T47D (cell line): ENCODE measurements around the gene RNH1.

Source experiments
- DNase-seq, 2 experiments: peaks; one replicate each; pipeline versions ENCODE4 v3.0.0 to v3.0.0-alpha.2; 2011 to 2012; ENCODE audit warnings: low read depth in 1 of 2, low spot score in 1 of 2
- JUND ChIP-seq: IDR thresholded peaks from 2 replicates; pipeline ENCODE4 v1.6.1; 2012; ENCODE audit warnings: low read depth
- in situ Hi-C: cut with HindIII; loops from 2 replicates; pipeline ENCODE4 v1.10.0; 2016; ENCODE audit warnings: low sequenced_read_pairs, low pct_unique_long_range_greater_than_20kb

Gene RNH1

DNA sequence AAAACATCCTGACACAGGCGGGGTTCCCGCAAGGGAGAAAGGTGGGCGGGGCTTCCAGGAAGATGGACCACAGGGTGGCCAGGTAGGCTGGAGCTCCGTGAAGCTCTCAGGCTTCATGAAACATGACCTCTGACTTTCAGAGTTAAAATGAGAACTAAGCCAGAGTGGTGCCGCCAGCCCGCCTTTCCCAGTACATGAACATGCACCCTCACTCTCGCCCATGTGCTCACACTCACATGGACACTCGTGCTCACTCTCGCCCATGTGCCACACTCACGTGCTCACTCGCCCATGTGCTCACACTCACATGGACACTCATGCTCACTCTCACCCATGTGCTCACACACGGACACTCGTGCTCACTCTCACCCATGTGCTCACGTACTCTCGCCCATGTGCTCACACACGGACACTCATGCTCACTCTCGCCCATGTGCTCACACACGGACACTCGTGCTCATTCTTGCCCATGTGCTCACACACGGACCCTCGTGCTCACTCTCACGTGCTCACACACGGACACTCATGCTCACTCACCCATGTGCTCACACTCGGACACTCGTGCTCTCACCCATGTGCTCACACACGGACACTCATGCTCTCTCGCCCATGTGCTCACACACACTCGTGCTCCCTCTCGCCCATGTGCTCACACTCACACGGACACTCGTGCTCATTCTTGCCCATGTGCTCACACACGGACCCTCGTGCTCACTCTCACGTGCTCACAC lies 10.0 kb downstream of the RNH1 start:
- no peak for TF ChIP-seq JUND
- DNase-seq, result no peak
- in situ Hi-C loops, result no loop called here

DNA sequence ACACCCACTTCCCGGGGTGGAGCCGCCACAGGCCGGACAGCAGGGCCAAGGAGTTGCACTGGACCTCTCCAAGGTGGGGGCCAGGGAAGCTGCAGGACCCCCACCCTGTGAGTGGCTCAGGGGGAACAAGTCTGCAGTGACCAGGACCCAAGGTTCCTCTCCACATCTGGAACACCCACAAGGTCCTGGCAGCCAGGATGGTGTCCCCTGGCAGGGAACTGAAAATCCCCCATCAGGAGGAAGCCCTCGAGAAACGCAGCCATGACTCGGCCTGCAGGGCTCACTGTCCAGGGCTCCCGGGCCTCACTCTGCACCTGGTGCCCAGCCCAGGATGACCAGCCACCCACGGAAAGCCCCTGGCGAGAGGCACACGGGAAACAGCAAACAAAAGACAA lies 11.5 kb downstream of the RNH1 start:
- no peak for DNase-seq
- in situ Hi-C loops, result no loop called here
- no peak for TF ChIP-seq JUND

DNA sequence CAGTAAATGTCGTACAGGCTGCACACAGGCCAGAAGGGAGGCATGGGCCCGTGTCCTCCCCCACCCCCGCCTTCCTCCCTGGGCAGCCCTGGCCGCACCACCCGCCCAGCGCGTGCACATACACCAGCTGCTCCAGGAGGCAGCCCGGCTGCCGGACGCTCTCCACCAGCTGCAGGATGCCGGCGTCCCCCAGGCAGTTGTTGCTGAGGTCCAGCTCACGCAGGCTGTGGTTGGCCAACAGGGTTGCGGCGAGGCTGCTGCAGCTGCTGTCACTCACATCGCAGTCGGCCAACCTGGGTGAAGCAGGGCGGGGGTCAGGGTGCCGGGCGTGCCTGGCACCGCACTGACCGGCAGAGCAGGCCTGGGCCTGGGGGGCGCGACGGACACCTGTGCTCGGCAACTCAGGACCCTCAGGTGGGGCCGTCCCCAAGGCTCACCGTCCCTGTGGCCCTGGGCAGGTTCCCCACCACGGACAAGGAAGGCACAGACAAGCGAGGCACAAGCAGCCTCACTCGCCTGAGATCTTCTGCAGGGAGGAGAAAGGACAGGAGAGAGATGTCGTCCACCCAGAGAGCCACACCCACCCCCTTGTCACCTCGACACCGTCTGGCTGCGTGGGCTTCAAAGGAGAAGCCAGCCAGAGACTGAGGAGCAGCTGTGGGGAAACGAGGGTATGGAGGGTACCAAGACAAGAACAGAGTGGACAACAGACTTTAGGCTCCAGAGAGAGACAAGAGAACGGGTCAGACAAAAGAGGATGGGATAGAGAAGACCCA lies 12.1 kb downstream of the RNH1 start:
- TF ChIP-seq JUND, result no peak
- DNase-seq, result no peak
- in situ Hi-C loops, result no loop called here

DNA sequence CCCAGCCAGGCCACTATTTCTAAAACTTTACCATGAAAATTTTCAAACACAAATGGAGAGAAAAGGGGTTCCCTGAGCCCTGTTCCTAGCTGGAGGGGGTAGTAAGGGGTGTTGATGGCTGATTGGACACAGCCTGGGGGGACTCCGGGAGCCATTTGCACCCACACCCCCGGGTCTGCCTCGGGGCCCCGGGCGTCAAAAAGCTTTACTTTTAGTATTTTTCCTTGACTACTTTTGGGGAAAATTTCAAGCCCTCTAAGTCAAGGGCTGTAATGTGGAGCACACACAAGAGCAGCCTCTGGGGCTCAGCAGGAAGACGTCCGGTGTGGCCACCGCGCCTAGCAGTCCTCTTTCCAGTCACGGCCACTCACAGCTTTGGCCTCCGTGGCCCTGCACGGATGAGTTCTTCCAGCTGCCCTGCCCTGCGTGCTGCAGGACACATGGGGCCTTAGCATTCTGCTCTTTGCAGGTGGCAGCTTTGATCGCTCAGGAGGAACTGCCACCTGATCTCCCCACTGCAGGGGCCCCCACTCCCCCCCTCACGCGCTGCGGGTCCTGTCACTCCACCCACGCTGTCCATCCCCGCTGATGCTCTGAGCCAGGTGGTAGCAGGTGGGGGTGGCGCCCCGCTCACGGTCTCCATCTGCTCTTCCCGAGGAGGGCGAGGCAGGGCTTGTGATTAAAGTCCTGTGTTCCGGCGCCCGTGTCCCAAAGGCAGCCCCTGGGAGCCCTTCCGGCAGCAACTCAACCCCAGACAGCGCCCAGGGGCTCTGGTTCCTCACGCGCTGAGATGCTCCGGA lies 14.4 kb downstream of the RNH1 start:
- no peak for TF ChIP-seq JUND
- no peak for DNase-seq
- in situ Hi-C loops, result no loop called here

DNA sequence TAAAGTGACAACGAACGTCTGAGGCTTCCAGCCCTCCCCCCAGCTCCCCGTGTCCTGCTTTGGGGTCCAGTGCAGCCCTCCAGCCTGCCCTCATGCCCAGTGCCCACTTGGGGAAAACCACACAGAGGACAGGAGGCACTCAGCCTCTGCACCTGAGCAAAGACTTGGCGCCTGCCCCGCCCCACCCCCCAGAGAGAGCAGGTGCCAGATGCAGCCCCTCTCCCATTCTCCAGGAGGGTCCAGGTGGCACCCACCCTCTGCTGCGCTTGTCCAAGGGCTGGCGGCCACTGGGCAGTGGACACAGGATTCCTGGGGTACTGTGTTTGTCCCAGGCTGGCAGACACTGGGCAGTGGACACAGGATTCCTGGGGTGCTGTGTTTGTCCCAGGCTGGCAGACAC lies 15.7 kb downstream of the RNH1 start:
- in situ Hi-C loops, result no loop called here
- TF ChIP-seq JUND, result no peak
- no peak for DNase-seq

DNA sequence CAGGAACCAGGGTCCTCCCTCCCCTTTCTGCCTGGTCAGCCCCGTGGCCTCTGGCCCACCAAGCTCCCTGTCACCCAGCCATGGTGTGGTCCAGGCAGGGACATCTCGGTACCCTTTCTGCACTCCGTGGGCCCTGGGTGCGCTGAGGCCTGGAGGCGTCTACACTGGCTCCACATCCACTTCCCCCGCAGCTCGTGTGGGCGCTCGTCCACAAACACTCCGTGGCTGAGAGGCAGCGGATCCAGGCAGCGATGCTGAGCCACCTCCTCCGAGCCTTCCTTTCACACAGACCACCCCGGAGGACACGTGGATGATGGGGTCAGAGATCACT lies 16.1 kb downstream of the RNH1 start:
- in situ Hi-C loops, result no loop called here
- TF ChIP-seq JUND, result no peak
- DNase-seq, result no peak

DNA sequence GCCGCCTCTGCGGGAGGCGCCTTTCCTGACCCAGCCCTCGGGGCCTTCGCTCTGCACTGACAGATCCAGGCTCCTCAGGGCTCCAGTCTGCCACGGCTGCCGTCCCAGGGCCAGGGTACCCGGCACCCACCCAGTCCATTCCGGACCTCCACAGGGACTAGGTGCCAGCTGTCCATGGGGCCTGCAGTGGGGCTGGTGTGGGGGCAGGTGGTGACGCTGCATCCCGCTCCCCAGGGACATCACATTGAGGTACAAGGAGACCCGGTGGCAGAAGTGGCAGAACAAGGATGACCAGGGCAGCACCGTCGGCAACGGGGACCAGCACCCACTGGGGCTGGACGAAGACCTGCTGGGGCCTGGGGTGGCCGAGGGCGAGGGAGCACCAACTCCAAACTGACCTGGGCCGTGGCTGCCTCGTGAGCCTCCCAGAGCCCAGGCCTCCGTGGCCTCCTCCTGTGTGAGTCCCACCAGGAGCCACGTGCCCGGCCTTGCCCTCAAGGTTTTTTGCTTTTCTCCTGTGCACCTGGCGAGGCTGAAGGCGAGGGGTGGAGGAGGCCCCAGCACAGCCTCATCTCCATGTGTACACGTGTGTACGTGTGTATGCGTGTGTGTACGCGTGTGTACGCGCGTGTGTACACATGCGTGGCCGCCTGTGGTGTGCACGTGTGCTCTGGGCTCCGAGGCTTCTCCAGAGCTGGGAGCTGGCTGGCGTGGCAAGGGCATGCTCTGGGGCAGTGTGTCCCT lies 16.7 kb downstream of the RNH1 start:
- no peak for DNase-seq
- TF ChIP-seq JUND, result no peak
- in situ Hi-C loops, result no loop called here

DNA sequence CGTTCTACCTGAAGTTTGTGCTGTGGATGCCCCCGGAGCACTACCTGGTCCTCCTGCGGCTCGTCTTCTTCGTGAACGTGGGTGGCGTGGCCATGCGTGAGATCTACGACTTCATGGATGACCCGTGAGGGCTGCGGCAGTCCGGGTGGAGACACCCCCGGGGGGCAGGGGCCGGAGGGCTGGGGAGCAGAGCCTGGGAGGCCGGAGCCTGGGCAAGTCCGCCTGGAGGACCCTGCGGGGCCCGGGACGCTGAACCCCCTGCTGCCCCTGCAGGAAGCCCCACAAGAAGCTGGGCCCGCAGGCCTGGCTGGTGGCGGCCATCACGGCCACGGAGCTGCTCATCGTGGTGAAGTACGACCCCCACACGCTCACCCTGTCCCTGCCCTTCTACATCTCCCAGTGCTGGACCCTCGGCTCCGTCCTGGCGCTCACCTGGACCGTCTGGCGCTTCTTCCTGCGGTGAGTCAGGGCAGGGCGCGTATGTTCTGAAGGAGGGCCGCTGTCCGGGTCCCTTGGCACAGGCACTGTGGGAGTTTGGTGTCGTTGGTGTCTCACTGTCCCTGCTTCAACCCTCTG lies 17.3 kb downstream of the RNH1 start:
- no peak for TF ChIP-seq JUND
- no peak for DNase-seq
- in situ Hi-C loops, result no loop called here

DNA sequence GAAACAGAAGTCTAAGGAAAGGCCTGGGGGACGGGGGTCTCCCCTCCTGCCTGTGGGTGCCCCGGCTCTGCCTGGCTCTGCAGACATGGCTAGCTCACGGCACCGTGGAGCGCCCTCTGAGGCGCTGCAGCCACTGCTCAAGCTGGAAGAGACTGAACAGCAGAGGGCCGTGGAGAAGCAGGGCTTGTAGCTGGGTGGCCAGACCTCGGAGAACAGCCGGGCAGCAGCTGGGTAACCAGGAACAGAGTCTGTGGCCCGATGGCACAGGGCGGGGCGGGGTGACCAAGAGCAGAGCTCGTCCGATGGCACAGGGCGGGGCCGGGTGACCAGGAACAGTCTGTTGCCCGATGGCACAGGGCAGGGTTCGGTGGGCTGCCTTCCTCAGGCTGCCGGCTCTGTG lies 18.1 kb downstream of the RNH1 start:
- no peak for DNase-seq
- TF ChIP-seq JUND, result no peak
- in situ Hi-C loops, result no loop called here

DNA sequence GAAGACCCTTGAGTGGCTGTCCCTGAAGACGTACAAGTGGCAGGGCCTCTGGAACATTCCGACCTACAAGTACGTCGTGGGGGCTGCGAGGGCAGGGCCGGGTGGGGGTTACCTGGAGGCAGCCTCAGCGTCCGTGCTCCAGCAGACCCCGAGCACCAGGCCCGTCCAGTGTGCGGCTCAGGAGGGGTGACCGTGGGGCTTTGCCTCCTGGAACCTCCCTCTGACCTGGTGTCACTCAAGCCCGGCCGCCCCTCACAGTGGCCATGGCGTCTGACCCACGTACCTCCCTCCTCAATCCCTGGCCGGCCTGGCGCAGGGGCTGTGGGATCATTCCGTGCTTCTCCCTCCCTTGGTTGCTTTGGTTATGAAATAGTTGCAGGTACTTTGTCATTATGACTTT lies 18.5 kb downstream of the RNH1 start:
- DNase-seq, result no peak
- in situ Hi-C loops, result no loop called here
- TF ChIP-seq JUND, result no peak

DNA sequence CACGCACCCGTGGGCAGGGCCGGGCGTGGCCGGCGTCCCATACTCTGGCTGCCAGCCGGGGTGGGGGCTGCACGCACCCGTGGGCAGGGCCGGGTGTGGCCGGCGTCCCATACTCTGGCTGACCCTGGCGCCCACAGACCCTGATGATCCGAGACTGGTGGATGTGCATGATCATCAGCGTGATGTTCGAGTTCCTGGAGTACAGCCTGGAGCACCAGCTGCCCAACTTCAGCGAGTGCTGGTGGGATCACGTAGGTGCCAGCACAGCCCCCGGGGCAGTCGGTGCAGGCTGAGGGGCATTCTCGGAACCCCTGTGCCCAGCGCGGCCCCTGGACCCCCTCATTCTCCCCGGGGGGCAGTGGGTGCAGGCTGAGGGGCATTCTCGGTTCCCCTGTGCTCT lies 19.0 kb downstream of the RNH1 start:
- in situ Hi-C loops, result no loop called here
- DNase-seq, result no peak
- no peak for TF ChIP-seq JUND

DNA sequence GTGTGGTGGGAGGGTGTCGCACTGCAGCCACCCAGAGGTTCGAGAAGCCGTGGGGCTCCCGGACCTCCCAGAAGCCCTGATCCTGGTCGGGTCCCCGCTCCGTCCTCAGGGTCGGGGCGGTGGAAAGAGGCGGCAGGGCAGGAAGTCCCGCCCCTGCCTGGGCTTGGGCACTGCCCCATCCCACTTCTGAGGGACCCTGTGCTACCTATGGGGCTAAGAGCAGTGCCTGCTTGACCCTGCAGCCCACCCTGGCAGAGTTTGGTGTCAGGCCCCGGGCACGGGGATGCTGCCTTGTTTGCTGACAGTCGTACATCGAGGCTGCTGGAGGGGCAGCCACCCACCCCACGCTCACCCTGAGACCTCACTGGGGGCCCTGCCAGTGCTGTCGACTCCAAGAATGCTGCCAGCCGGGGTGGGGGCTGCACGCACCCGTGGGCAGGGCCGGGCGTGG lies 19.4 kb downstream of the RNH1 start:
- DNase-seq, result no peak
- TF ChIP-seq JUND, result no peak
- in situ Hi-C loops, result no loop called here
